Stimulated activated CD8-positive, alpha-beta memory T cell treated with anti-CD3 and anti-CD28 coated beads, Interleukin-12 subunit alpha, Interleukin-12 subunit beta, amount 100 ng/mL, for 4 hours (primary cell): ENCODE results near the gene CES4A.
"Not testable (repeated sequence)": the region's sequence is repeated elsewhere in the genome, so short reads cannot be mapped to it uniquely, and the experiment has no call there.

Source experiments
- DNase-seq: peaks from one replicate; pipeline ENCODE4 v3.0.0-alpha.2; 2020; ENCODE audit warnings: low read depth

CES4A gene

GRCh38 chr16:66988197-66988788 lies at the start of gene CES4A:
TSS of gene CES4A (plus strand) at chr16:66988589. CDS start at chr16:66988773, 184 bp downstream.
- no peak for DNase-seq

GRCh38 chr16:66939366-66939765 lies 49.0 kb upstream of the CES4A start:
- no peak for DNase-seq

- no peak for DNase-seq
Observed at GRCh38 chr16:66940236-66940635, 48.2 kb upstream of the CES4A start.

DNA sequence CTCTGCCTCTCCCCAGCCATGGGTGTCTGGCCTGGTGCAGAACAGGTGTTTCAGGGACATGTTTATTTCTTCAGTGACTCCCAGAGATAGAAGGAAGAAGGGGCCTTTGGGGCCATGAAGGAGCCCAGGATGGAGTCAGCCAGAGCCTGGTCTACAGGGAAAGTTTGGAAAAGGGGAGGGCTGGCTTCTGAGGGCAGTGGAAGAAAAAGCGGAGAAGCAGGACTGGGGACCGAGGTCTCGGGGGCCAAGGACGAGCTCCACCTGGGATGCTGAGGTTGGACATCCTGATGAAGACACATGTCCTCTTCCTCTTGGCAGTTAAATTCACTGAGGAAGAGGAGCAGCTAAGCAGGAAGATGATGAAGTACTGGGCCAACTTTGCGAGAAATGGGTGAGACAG lies 45.4 kb upstream of the CES4A start:
- DNase-seq = no peak

- no peak for DNase-seq
Observed at GRCh38 chr16:66943426-66944053, 44.8 kb upstream of the CES4A start.

GRCh38 chr16:66944054-66944441 lies 44.3 kb upstream of the CES4A start:
- no peak for DNase-seq

GRCh38 chr16:66944971-66945370 lies 43.4 kb upstream of the CES4A start:
- not testable (repeated sequence) for DNase-seq

DNA sequence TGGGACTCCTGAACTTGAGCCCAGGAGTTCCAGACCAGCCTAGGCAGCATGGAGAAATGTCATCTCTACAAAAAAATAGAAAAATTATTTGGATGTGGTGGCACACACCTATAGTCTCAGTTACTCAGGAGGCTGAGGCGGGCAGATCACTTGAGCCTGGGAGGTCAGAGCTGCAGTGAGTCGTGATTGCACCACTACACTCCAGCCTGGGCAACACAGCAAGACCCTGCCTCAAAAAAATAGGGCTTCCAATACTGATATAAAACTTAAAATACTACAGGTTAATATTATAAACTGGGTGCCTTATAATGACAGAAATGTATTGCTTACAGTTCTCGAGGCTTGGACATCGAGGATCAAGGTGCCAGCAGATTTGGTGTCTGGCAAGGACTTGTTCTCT lies 42.5 kb upstream of the CES4A start:
- DNase-seq = no peak

GRCh38 chr16:66946541-66946940 lies 41.8 kb upstream of the CES4A start:
- no peak for DNase-seq

DNA sequence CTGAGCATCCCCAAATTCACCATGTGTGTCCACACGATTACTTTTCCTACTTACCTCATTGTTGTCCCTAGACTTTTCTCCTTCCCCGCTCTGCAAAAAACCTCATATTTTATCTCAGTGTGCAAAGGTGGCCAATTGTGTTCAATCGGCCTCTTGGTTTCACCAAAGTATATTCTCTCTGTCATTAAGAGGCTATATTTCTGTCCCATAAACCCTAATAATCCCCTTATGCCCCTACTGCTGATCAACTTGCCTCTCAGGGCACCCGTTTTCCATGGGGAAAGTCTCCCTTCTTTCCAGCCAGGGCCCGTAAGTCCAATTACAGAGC lies 41.5 kb upstream of the CES4A start:
- no peak for DNase-seq

DNA sequence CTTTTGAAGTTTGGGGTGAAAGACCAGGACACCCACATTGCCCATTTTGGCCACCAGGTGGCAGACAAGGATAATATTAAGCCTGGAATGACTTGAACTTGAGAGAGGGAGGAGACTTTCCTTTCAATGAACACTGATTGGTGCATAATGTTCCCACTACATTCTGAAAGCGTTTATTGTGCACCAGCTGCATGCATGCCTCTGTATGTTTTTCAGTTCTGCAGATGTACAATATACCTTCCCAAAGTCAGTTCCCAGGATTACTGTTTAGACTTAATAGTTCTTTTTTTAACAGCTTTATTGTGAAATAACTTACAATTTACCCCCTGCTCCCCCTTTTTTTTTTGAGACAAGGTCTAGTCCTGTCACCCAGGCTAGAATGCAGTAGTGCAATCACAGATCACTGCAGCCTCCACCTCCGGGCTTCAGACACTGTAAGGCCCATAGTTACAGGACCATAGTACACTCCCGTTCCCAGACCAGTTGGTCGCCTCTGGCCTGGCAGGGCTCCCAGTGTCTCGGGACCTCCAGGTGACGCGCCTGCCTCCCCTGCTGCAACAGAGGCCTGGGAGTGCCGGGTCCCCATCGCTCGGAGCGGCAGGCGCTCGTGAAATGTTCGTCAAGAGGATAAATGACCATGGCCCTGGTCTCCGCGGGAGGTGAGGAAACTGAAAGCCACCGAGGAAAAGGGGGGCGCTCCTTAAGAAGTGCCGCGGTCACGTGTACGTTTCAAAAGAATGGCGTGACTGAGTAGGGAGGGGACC lies 40.9 kb upstream of the CES4A start:
- peak; percentile 61 for DNase-seq

DNA sequence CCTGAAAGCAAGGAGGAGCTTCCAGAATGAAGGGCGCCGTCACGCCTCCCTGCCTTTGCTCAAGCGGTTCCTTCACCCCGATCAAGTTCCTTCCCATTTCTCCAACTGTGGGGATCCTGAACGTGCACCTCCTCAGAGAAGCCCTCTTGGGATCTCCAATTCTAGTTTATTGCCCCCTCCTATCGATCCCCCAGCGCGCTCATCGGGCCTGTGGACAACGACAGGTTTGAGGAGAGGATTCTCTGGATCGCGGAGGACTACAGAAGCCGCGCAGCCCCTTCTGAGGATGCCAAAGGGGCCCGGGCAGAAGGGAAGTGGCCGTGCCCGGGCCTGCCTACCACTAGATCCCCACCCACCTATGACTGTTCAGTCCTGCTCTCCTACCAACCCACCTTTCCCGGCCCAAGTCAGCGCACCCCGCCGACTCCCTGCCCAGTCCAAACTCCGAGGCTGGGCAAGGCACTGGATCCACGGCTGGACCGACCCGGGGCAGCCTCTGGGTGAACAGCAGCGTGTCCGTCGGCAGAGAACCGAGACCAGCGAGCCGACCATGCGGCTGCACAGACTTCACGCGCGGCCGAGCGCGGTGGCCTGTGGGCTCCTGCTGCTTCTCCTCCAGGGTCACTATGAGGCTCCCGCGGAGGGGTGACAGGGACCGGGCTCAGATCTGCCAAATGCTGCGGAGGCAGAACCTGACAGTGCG lies 40.1 kb upstream of the CES4A start:
- no peak for DNase-seq

- no peak for DNase-seq
Observed at GRCh38 chr16:66948837-66949225, 39.6 kb upstream of the CES4A start.

- no peak for DNase-seq
Observed at GRCh38 chr16:66949472-66949871, 38.9 kb upstream of the CES4A start.

- DNase-seq = no peak
Observed at GRCh38 chr16:66950437-66950836, 38.0 kb upstream of the CES4A start.

DNA sequence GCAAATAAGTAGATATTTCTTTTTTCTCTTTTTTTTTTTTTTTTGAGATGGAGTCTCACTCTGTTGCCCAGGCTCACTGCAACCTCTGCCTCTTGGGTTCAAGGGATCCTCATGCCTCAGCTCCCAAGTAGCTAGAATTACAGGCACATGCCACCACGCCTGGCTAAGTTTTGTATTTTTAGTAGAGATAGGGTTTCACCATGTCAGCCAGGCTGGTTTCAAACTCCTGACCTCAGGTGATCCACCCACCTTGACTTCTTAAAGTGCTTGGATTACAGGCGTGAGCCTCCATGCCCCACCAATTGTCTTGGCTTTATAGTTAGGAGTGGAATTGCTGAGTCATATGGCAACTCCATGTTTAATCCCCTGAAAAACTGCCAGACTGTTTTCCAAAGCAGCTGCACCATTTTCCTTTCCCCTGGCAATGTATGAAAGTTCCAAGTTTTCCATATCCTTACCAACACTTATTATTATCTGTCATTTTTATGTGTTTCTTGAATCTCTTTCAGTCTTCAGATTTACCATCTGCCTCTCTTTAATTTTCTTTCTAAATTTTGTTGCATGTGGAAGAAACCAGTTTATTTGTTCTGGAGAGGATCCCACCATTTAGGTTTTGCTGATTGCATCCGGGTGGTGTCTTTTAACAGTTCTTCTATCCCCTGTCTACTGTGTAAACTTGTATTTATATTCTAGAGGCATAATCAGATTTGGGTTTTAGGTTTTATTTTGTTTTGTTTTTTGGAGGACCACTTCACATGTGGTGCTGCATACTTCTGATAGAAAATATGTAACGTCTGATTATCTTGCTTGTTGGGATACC lies 37.2 kb upstream of the CES4A start:
- DNase-seq = no peak

GRCh38 chr16:66952430-66953110 lies 35.8 kb upstream of the CES4A start:
- no peak for DNase-seq

GRCh38 chr16:66953462-66954096 lies 34.8 kb upstream of the CES4A start:
- DNase-seq = no peak

- DNase-seq = peak; percentile 39
Observed at GRCh38 chr16:66954097-66954659, 34.2 kb upstream of the CES4A start.

DNA sequence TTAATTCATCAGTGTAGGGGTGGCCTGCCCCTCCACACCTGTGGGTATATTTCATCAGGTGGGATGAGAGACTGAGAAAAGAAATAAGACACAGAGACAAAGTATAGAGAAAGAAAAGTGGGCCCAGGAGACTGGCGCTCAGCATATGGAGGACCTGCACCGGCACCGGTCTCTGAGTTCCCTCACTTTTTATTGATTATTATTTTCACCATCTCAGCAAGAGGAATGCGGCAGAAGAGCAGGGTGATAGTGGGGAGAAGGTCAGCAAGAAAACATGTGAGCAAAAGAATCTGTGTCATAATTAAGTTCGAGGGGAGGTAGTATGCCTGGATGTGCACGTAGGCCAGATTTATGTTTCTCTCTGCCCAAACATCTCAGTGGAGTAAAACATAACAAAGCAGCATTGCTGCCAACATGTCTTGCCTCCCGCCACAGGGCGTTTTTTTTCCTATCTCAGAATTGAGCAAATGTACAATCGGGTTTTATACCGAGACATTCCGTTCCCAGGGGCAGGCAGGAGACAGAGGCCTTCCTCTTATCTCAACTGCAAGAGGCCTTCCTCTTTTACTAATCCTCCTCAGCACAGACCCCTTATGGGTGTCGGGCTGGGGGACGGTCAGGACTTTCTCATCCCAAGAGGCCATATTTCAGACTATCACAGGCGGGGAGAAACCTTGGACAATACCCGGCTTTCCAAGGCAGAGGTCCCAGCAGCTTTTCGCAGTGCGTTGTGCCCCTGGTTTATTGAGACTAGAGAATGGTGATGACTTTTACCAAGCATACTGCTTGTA lies 32.8 kb upstream of the CES4A start:
- not testable (repeated sequence) for DNase-seq
